Osteocyte (in vitro differentiated cells): Measurements from ENCODE around the gene GJB5. TPM values are rescaled to one million over a fixed set of nuclear protein-coding genes. Genes with fewer than 3 reads are reported as not detected.
"Not testable (repeated sequence)": the region's sequence is repeated elsewhere in the genome, so short reads cannot be mapped to it uniquely, and the experiment has no call there.

Experiments
- DNase-seq: peaks from one replicate; pipeline ENCODE4 v3.0.0; 2021; ENCODE audit warnings: mixed read lengths; ENCODE audit not compliant: unreplicated experiment; ENCODE audit errors: extremely low spot score
- H3K27ac Mint-ChIP-seq: one replicate; pipeline ENCODE4 v1.8.0; 2021; ENCODE audit warnings: mild to moderate bottlenecking, mixed read lengths; ENCODE audit not compliant: unreplicated experiment
- H3K27me3 Mint-ChIP-seq: one replicate; pipeline ENCODE4 v1.8.0; 2021; ENCODE audit warnings: mixed read lengths; ENCODE audit not compliant: unreplicated experiment
- H3K36me3 Mint-ChIP-seq: one replicate; pipeline ENCODE4 v1.8.0; 2021; ENCODE audit warnings: mixed read lengths; ENCODE audit not compliant: unreplicated experiment
- H3K4me1 Mint-ChIP-seq: one replicate; pipeline ENCODE4 v1.8.0; 2021; ENCODE audit warnings: mixed read lengths; ENCODE audit not compliant: unreplicated experiment
- H3K4me3 Mint-ChIP-seq: one replicate; pipeline ENCODE4 v1.8.0; 2021; ENCODE audit warnings: mild to moderate bottlenecking, moderate library complexity, mixed read lengths; ENCODE audit not compliant: unreplicated experiment
- H3K9me3 Mint-ChIP-seq: one replicate; pipeline ENCODE4 v1.8.0; 2021; ENCODE audit warnings: mixed read lengths; ENCODE audit not compliant: unreplicated experiment
- total RNA-seq: library from RNA; stranded (reverse); gene quantifications from 2 replicates; pipeline ENCODE4 v1.2.1, GENCODE V29; 2021
- TF ChIP-seq, protein P1 (sequence below): fragments of 200-600 bp; sonication (generic); IDR thresholded peaks from 2 replicates; pipeline ENCODE4 v1.5.0; 2021; ENCODE audit warnings: antibody characterized with exemption, mild to moderate bottlenecking, moderate library complexity

GJB5 gene
- total RNA-seq, 1 donor from 2014 or later, result not detected

GRCh38 chr1:34771573-34772371 lies 16.9 kb downstream of the GJB5 start:
- no peaks in the 10 kb centered on the region for H3K9me3 Mint-ChIP-seq

GRCh38 chr1:34773114-34773513 lies 18.3 kb downstream of the GJB5 start:
- not testable (repeated sequence) for H3K9me3 Mint-ChIP-seq, H3K4me1 Mint-ChIP-seq, H3K36me3 Mint-ChIP-seq, DNase-seq, H3K27me3 Mint-ChIP-seq, H3K27ac Mint-ChIP-seq, H3K4me3 Mint-ChIP-seq

More at GRCh38 chr1:34771573-34772371, 16.9 kb downstream of the GJB5 start:
- TF ChIP-seq, protein P1, sequence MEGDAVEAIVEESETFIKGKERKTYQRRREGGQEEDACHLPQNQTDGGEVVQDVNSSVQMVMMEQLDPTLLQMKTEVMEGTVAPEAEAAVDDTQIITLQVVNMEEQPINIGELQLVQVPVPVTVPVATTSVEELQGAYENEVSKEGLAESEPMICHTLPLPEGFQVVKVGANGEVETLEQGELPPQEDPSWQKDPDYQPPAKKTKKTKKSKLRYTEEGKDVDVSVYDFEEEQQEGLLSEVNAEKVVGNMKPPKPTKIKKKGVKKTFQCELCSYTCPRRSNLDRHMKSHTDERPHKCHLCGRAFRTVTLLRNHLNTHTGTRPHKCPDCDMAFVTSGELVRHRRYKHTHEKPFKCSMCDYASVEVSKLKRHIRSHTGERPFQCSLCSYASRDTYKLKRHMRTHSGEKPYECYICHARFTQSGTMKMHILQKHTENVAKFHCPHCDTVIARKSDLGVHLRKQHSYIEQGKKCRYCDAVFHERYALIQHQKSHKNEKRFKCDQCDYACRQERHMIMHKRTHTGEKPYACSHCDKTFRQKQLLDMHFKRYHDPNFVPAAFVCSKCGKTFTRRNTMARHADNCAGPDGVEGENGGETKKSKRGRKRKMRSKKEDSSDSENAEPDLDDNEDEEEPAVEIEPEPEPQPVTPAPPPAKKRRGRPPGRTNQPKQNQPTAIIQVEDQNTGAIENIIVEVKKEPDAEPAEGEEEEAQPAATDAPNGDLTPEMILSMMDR, result no peak
- H3K4me1 Mint-ChIP-seq, result no peaks in the 10 kb centered on the region
- H3K27me3 Mint-ChIP-seq, result no peaks in the 10 kb centered on the region
- no peak overlapping the region for H3K27ac Mint-ChIP-seq
- no peak for DNase-seq
- no peaks in the 10 kb centered on the region for H3K36me3 Mint-ChIP-seq
- no peak overlapping the region for H3K4me3 Mint-ChIP-seq

GRCh38 chr1:34774957-34775356 lies 20.1 kb downstream of the GJB5 start:
- H3K27ac Mint-ChIP-seq, result no peak overlapping the region

DNA sequence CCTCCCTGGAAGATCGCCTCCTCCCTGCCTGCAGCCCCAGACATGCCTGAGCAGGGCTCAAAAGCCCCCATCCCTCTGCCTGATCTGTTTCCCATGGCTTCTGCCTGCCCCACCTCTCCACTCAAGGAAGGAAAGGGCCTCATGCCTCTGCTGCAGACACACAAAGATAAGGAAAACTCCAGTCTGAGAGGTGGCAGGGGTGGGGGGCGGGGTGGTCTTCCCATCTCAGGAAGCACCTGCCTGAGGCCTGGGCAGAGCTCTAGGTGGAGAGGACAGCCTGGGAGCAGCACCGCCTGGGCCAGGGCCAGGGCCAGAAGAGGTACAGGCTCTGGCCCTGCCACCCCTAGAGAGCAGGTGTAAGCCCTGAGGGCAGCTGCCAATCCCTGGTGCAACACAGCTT lies 22.1 kb downstream of the GJB5 start:
- TF ChIP-seq, protein P1, result no peak
- no peak overlapping the region for H3K27ac Mint-ChIP-seq
- no peaks in the 10 kb centered on the region for H3K9me3 Mint-ChIP-seq
- H3K36me3 Mint-ChIP-seq, result no peaks in the 10 kb centered on the region
- H3K4me3 Mint-ChIP-seq, result no peak overlapping the region
- peaks cover 32% of the 10 kb centered on the region for H3K27me3 Mint-ChIP-seq
- no peak for DNase-seq
- peaks cover 2% of the 10 kb centered on the region for H3K4me1 Mint-ChIP-seq

More at GRCh38 chr1:34774957-34775356, 20.1 kb downstream of the GJB5 start:
- Mint-ChIP-seq H3K36me3 (no peaks in the 10 kb centered on the region), H3K4me3 (no peak overlapping the region), H3K4me1 (no peaks in the 10 kb centered on the region), H3K9me3 (no peaks in the 10 kb centered on the region), H3K27me3 (peaks cover 21% of the 10 kb centered on the region)
- TF ChIP-seq, protein P1, result no peak
- DNase-seq, result no peak

DNA sequence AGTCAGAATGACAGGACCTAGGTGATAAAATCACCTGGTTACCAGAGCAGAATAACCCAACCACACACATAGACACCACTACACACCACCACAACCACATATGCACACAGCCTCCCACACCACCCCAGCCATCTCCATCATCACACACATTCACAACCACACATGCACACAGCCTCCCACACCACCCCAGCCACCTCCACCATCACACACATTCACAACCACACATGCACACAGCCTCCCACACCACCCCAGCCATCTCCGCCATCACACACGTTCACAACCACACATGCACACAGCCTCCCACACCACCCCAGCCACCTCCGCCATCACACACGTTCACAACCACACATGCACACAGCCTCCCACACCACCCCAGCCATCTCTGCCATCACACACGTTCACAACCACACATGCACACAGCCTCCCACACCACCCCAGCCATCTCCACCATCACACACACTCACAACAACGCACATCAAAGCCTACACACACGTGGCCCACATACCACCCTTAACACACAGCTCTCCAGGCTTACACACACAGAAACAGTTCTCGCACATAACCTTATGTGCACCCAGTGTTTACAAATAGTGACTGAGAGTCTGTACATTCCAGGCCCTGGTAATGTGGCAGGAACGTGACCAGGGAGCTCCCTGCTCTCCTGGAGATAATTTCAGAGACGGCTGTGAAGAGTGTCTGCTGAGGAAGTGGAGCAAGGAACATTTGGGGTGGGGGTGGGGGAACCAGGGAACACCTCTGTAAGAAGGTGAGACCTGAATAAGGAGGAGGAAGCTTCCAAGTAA lies 22.9 kb downstream of the GJB5 start:
- no peak for DNase-seq
- H3K36me3 Mint-ChIP-seq, result no peaks in the 10 kb centered on the region
- TF ChIP-seq, protein P1, result no peak
- H3K27me3 Mint-ChIP-seq, result peaks cover 40% of the 10 kb centered on the region
- no peaks in the 10 kb centered on the region for H3K9me3 Mint-ChIP-seq
- peaks cover 4% of the 10 kb centered on the region for H3K4me1 Mint-ChIP-seq
- no peak overlapping the region for H3K27ac Mint-ChIP-seq
- H3K4me3 Mint-ChIP-seq, result no peak overlapping the region
